ENCODE measurements around the gene YRDC. TPM values are rescaled to one million over a fixed set of nuclear protein-coding genes. Genes with fewer than 3 reads are reported as not detected.
A peak's percentile ranks its signal among the peaks of the same experiment; 100 is the strongest.

YRDC gene
- total and polyA plus RNA-seq, 9 of the 15 experiments (the other 6 are each of a cell fraction or from before 2014, with no cell fraction given) = 11.1 to 58.5 (median 49.8) TPM

- no peak overlapping the region for H3K27ac ChIP-seq (ENCODE audit: extremely low read depth, low read depth, low read length)
- no peak overlapping the region for H3K4me2 ChIP-seq (ENCODE audit: insufficient read depth, low read length)
- peaks cover 11% of the 10 kb centered on the region for H4K20me1 ChIP-seq (replicated peaks; ENCODE audit: control insufficient read depth, insufficient read depth, low read length)
- DNase-seq (ENCODE audit: extremely low read depth in 1 of 4, low spot score in 3 of 4) = peak; percentile 67 to 83 (median 76)
- ATAC-seq = peak; percentile 93
- BruUV-seq (replicated peaks) = no TSS peak
- no peaks in the 10 kb centered on the region for H3K36me3 ChIP-seq (ENCODE audit: control insufficient read depth, insufficient read depth, low read length)
- H3K4me1 ChIP-seq (replicated peaks in 1 of 2; ENCODE audit: control insufficient read depth in 2 of 2, insufficient read depth in 2 of 2, low read length in 2 of 2) = peaks cover 4 to 34% of the 10 kb centered on the region in 2 experiments; a peak in 3 of 5 replicates
- H3K4me3 ChIP-seq = no peak overlapping the region
- peaks cover 34 to 42% of the 10 kb centered on the region in 2 experiments for H3K27me3 ChIP-seq (ENCODE audit: control insufficient read depth in 2 of 2, insufficient read depth in 2 of 2, low read length in 2 of 2)
- in situ Hi-C loops (cut with MboI) = no loop called here
- H2AFZ ChIP-seq (ENCODE audit: low read depth, low read length) = no peak overlapping the region
- no peak overlapping the region for H3K9ac ChIP-seq (ENCODE audit: insufficient read depth in 1 of 2, low read depth in 2 of 2, low read length in 2 of 2)
- no peaks in the 10 kb centered on the region for H3K9me1 ChIP-seq (ENCODE audit: control insufficient read depth, insufficient read depth, low read length)
- 4% methylated on average over 29 of the region's 29 CpGs for WGBS (ENCODE audit: insufficient coverage, low coverage, missing lambda C conversion rate)
- ChIA-PET POLR2A (interaction anchor here (0.6 to 1.0 kb wide), 2 partner anchors 14 to 31 kb away, joined by 4 read pairs; no protein-coding TSS in a partner anchor), CTCF (ENCODE audit: low intra/inter-chr PET ratio) (no interaction called here)
- H3K9me3 ChIP-seq (replicated peaks; ENCODE audit: control insufficient read depth, insufficient read depth, low read depth, low read length) = no peaks in the 10 kb centered on the region
- intact Hi-C loops (cut with micrococcal nuclease) = loop anchor here (10.0 kb wide), 1 partner anchor 160 kb away; no protein-coding TSS in a partner anchor
- no peaks in the 10 kb centered on the region for H3K79me2 ChIP-seq (ENCODE audit: control insufficient read depth, insufficient read depth, low read length)
- peak; percentile 75 for FAIRE-seq
- TF ChIP-seq ZBTB49 (CRISPR knock-in tag; IDR thresholded peaks at IDR 0.05; ENCODE audit: borderline replicate concordance) (peak; percentile 99), NFXL1 (CRISPR knock-in tag; IDR thresholded peaks at IDR 0.05) (no peak), FOXM1 (IDR thresholded peaks at IDR 0.05; ENCODE audit: low read depth) (no peak), FOXM1 (CRISPR knock-in tag; IDR thresholded peaks at IDR 0.05; ENCODE audit: low read depth) (peak; percentile 99), SP1 (CRISPR knock-in tag; IDR thresholded peaks at IDR 0.05) (peak; percentile 44; the same call in 1 of the 2 replicates), TGIF2 (CRISPR knock-in tag; IDR thresholded peaks at IDR 0.05) (peak; percentile 99), MTF1 (CRISPR knock-in tag; IDR thresholded peaks at IDR 0.05; ENCODE audit: borderline replicate concordance) (no peak), ZNF431 (CRISPR knock-in tag; IDR thresholded peaks at IDR 0.05) (peak; percentile 92), TEAD2 (tag; IDR thresholded peaks at IDR 0.05) (peak; percentile 55; the same call in 1 of the 2 replicates), MIER1 (IDR thresholded peaks at IDR 0.05; ENCODE audit: low read depth) (peak; percentile 99), AFF4 (CRISPR knock-in tag; IDR thresholded peaks at IDR 0.05) (peak; percentile 97), ZNF184 (CRISPR knock-in tag; IDR thresholded peaks at IDR 0.05) (peak; percentile 88), ZNF518B (CRISPR knock-in tag; IDR thresholded peaks at IDR 0.05) (no peak), TCF3 (CRISPR knock-in tag; IDR thresholded peaks at IDR 0.05) (peak; percentile 65)
Measured at GRCh38 chr1:37764414-37764825, 43.6 kb downstream of the YRDC start.
